ENCODE results near the gene PER2. TPM values are rescaled to one million over a fixed set of nuclear protein-coding genes. Genes with fewer than 3 reads are reported as not detected.

Gene PER2
- polyA plus RNA-seq, 2 of the 4 experiments (the other 2 are of a cell fraction), result 3.4 to 8.5 TPM

GRCh38 chr2:238264072-238264460 lies 24.3 kb downstream of the PER2 start:
- Histone ChIP-seq H3K27ac (0 out of 6 replicates have a peak overlapping the region, but pooled peaks of 1 of the 2 experiments have one; percentile 2), H3K4me3 (no peak overlapping the region), H3K4me2 (no peak overlapping the region), H3K4me1 (peaks cover 24% of the 10 kb centered on the region), H3K9me3 (no peaks in the 10 kb centered on the region)
- no peak for FAIRE-seq
- CTCF ChIA-PET, result interaction anchor here (0.7 to 14.1 kb wide), 16 partner anchors 9 to 406 kb away, joined by 3 to 351 read pairs (median 10); partner anchors contain the start of genes ERFE and PER2
- WGBS (ENCODE audit: missing lambda C conversion rate), result 88% methylated on average over 4 of the region's 4 CpGs
- no peak for TF ChIP-seq TP53 (CRISPR knock-in tag; IDR thresholded peaks at IDR 0.05)
- TF ChIP-seq RFX5 (IDR thresholded peaks at IDR 0.05), result no peak
- TF ChIP-seq NPAS2 (CRISPR knock-in tag; IDR thresholded peaks at IDR 0.05; ENCODE audit: borderline replicate concordance), result no peak
- no peak for TF ChIP-seq HES2 (IDR thresholded peaks at IDR 0.05)
- TF ChIP-seq MYC (IDR thresholded peaks at IDR 0.05; ENCODE audit: borderline replicate concordance, low read length), result no peak
- TF ChIP-seq RAD21 (conservative IDR thresholded peaks at IDR 0.05 in 1 of 2, IDR thresholded peaks at IDR 0.05 in 1 of 2), result no peak
- no peak for TF ChIP-seq HOXA7 (CRISPR knock-in tag; IDR thresholded peaks at IDR 0.05)
- no peak for TF ChIP-seq GATA3 (IDR thresholded peaks at IDR 0.05; ENCODE audit: borderline replicate concordance)
- no peak for TF ChIP-seq CHD2 (IDR thresholded peaks at IDR 0.05; ENCODE audit: low read length, partially characterized antibody)
- no peak for TF ChIP-seq USF2 (IDR thresholded peaks at IDR 0.05)
- TF ChIP-seq FOSL2 (IDR thresholded peaks at IDR 0.05), result no peak
- no peak for TF ChIP-seq FOSL2 (CRISPR knock-in tag; IDR thresholded peaks at IDR 0.05)
- TF ChIP-seq CBX2 (IDR thresholded peaks at IDR 0.05; ENCODE audit: borderline replicate concordance, low read depth), result no peak
- peak in 1 of 2 experiments; percentile 7; a peak in 3 of 6 replicates for ATAC-seq
- POLR2A ChIA-PET, result no interaction called here
- no peak for DNase-seq (ENCODE audit: low read depth in 1 of 2, low spot score in 1 of 2)

GRCh38 chr2:238263204-238264071 lies 25.0 kb downstream of the PER2 start:
- ATAC-seq (peak; percentile 62 to 77), DNase-seq (ENCODE audit: low read depth in 1 of 2, low spot score in 1 of 2) (peak; percentile 73 to 87), FAIRE-seq (no peak)
- Histone ChIP-seq H3K9me3 (no peaks in the 10 kb centered on the region), H3K4me2 (peak overlapping the region; percentile 14; the same call in 1 of the 3 replicates), H3K4me1 (peaks cover 24% of the 10 kb centered on the region), H3K27ac (peak overlapping the region; percentile 13 to 67; a peak in 2 of 6 replicates), H3K4me3 (no peak overlapping the region)
- TF ChIP-seq RAD21 (conservative IDR thresholded peaks at IDR 0.05 in 1 of 2, IDR thresholded peaks at IDR 0.05 in 1 of 2), result peak; percentile 69 to 71
- TF ChIP-seq RFX5 (IDR thresholded peaks at IDR 0.05), result no peak
- 0 out of 2 replicates have a peak, but pooled peaks have one; percentile 40 for TF ChIP-seq POLR2AphosphoS2 (conservative IDR thresholded peaks at IDR 0.05; ENCODE audit: low read length)
- no peak for TF ChIP-seq MYC (IDR thresholded peaks at IDR 0.05; ENCODE audit: borderline replicate concordance, low read length)
- no peak for TF ChIP-seq HMGXB4 (CRISPR knock-in tag; IDR thresholded peaks at IDR 0.05; ENCODE audit: borderline replicate concordance)
- TF ChIP-seq ZFP36 (IDR thresholded peaks at IDR 0.05; ENCODE audit: borderline replicate concordance, partially characterized antibody), result no peak
- peak; percentile 74 for TF ChIP-seq CTCF (IDR thresholded peaks at IDR 0.05)
- TF ChIP-seq MAX (IDR thresholded peaks at IDR 0.05), result peak; percentile 19; the same call in 1 of the 2 replicates
- TF ChIP-seq SMC3 (IDR thresholded peaks at IDR 0.05), result peak; percentile 68
- no peak for TF ChIP-seq REST (IDR thresholded peaks at IDR 0.05)
- POLR2A ChIA-PET, result interaction anchor here (1.1 kb wide), 1 partner anchor 23 kb away, joined by 5 read pairs; the partner anchor contains the start of gene HES6
- CTCF ChIA-PET, result interaction anchor here (0.7 to 14.1 kb wide), 35 partner anchors 9 to 411 kb away, joined by 3 to 351 read pairs (median 4); partner anchors contain the start of genes ERFE and PER2
- 38% methylated on average over 13 of the region's 13 CpGs for WGBS (ENCODE audit: missing lambda C conversion rate)

Data from A549 (cell line).